HG02884 (cell line): ENCODE results near the gene SNX10.

ENCODE experiments used
- ATAC-seq: cut with Tn5 transposase; IDR thresholded peaks from one replicate; pipeline ENCODE4 v1.9.1; 2021; ENCODE audit warnings: mild to moderate bottlenecking, moderate library complexity; ENCODE audit not compliant: unreplicated experiment

SNX10 gene

DNA sequence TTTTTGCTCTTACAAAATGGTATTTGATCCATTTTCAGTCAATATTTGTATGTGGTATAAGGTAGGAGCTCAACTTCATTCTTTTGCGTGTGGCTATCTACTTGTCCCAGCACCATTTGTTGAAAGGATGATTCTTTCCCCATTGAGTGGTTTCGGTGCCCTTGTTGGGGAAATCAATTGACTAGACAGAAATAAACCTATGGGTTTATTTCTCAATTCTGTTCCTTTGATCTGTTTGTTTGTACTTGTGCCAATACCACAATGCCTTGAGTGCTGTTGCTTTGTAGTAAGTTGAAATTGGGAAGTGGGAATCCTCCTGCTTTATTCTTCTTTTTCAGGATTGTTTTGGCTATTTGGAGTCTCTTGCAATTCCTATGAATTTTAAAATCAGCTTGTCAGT lies 41.0 kb downstream of the SNX10 start:
- ATAC-seq: no peak

DNA sequence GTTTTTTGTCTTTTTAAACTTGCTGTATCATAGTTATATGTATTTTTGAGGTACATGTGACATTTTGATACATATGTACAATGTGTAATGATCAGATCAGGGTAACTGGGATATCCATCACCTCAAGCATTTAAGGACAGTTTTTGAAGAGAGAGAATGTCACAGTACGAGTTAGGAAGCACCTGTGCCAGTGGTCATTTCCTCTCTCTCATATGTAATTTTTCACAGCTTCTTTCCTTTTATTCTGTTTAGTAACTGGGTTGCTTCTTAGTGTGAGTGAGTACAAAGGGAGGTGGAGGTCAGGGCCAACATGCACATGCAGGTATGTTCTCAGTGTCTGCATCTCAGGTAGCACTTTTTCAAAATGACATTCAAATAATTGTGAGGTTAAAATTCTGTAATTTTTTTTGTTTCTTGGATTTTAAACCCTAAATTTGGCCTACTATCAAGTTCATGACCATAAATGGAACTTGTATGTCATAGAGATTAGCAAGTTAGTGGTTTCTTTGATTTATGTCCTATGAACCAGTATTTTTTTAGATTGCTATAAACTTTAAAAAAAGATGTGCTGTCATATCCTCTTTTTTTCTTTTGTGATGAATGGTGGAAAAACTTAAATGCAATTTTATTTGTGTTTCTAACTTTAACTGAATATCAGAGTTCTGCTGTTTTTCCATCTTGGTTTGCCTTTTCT lies 42.7 kb downstream of the SNX10 start:
- no peak for ATAC-seq

DNA sequence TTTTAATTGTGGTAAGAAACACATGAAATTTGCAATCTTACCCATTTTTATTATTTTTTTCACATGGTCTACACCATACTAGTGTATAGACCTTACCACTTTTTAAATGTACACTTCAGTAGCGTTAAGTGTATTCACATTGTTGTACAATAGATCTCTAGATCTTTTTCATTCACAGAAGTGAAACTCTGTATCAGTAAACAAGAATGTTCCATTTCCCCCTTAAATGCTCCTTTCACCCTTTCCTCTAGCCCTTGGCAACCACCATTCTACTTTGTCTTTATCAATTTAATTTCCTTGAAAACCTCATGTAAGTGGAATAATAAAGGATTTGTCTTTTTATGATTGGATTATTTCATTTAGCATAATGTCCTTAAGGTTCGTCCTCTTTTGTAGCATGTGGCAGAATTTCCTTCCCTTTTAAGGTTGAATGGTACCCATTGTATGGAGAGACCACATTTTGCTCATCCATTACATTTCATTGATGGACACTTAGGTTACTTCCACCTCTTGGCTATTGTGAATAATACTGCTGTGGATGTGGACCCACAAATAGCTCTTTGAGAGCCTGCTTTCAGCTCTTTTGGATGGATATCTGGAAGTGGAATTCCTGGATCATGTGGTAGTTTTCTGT lies 45.7 kb downstream of the SNX10 start:
- no peak for ATAC-seq

GRCh38 chr7:26340476-26341018 lies 48.9 kb downstream of the SNX10 start:
- ATAC-seq: no peak

DNA sequence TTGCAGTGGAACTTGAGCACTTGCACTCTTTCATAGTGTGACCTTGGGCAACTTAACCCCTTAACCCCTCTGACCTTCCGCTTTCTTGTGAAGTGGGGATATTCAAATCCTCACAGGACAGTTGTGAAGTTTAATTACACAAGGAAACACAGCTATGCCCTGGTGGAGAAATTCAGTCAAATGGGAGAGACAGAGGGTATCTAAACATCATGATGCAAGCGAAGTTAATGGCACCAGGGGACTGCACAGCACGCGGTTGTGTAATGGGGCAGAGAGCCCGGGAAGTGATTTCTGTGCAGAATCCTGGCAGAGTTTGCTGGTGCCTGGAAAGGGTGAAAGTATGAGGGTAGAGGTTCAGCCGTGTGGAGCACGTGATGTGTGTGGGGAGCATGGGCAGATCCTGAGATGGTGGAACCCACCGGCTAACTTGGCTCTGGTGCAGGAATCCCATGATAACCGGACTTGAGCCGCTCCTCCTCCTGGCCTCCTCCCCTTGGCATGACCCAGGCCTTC lies 51.7 kb downstream of the SNX10 start:
- no peak for ATAC-seq

- ATAC-seq: no peak
Observed at GRCh38 chr7:26343837-26344236, 52.2 kb downstream of the SNX10 start.

DNA sequence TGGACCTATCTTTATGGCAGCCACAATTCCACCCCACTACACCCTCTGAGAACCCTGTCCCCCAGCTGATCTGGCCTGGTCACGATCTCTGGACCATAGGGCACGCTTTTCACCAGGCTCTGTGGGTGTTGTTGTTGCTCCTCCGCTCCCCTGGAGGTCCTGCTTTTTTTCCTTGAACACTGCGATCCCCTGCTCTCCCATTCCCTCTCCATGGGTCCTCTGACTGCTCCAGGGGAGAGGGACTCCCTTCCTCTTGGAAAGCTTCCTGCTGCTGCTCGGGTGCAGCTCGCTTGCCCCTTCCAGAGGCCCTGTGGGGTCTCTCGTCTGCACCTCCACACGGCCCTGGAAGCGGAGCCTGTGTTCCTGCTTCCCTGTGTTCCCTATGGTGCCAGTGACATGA lies 53.5 kb downstream of the SNX10 start:
- ATAC-seq: no peak

GRCh38 chr7:26345837-26346236 lies 54.2 kb downstream of the SNX10 start:
- no peak for ATAC-seq

DNA sequence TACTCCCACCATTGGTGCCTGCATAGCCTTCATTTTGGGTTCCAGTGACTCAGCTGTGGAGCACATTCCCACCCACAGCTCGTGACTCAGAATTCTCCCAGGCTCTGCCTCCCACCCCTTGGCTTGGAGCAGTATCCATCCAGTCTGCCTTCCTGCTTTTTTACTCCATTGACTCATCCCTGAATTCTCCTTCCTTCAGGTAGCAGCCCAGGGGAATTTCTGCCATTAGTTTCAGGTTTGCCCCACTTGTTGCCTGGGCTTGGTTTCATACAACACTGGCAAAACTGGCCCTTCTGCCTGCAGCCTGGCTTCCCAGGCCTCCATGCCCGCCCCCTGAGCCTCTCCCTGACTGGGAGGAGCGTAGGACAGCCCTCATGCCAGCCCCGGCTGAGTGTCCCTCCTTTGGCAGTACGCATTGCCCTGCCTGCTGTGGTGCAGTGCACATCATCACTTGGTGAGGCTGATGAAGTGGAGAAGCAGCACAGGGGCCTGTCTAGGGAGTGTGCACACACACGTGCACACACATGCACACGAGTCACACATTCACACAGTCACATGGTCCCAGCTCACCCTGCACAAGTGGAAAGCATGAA lies 55.0 kb downstream of the SNX10 start:
- no peak for ATAC-seq

- no peak for ATAC-seq
Observed at GRCh38 chr7:26348234-26348851, 56.7 kb downstream of the SNX10 start.

GRCh38 chr7:26349005-26349915 lies 57.6 kb downstream of the SNX10 start:
- no peak for ATAC-seq

DNA sequence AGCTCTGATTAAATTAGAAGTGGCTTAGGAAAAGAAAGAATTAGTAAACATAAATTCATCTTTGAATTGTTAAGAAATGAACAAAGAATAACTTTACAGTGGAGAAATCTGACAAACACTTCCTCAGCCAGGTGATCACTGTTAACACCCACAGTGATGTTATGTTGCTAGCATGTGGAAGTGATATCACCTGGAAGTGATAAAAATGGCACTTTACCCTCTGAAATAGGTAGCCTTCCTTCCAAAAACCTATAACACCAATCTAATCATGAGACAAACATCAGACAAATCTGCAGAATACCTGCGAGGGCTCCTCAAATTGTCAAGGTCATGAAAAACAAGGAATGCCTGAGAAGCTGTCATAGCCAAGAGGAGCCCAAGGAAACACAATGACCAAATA lies 59.5 kb downstream of the SNX10 start:
- ATAC-seq: no peak

DNA sequence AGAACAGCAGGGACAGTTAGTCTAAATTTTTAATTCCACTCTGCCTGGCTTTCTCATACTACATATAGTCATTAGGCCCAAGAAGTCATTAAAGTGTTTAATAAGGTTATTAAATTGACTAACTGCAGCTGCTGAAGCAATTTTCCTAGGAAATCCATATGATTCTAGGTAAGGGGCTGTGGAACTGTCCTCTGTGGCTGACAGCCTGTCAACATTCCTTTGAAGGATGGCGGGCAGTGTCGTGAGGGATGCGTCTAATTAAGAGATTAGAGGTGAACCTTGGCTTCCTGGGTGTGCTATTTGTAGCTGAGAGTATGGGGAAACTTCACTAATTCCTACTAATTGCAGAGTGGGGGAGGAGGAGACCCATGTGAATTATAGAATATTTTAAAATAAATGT lies 64.6 kb downstream of the SNX10 start:
- ATAC-seq: no peak

GRCh38 chr7:26356929-26357798 lies 65.5 kb downstream of the SNX10 start:
- ATAC-seq: no peak

DNA sequence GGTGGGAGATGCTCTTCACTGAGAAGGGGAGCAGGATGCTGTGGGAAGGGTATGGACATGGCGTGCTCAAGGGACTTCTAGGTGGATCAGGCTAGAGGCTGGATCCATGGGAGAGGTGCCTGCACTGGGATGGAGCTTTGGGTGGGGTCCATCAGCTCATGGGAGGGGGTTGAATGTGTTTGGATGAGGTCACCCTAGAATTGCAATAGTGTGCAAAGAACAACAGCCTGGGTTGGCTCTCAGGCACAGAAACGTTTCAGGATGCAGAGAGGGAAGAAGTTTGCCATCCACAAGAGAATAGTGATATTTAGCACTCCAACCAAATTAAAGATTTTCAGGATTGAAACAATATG lies 66.1 kb downstream of the SNX10 start:
- no peak for ATAC-seq

- ATAC-seq: no peak
Observed at GRCh38 chr7:26360650-26361049, 69.0 kb downstream of the SNX10 start.

GRCh38 chr7:26361637-26362036 lies 70.0 kb downstream of the SNX10 start:
- ATAC-seq: no peak

DNA sequence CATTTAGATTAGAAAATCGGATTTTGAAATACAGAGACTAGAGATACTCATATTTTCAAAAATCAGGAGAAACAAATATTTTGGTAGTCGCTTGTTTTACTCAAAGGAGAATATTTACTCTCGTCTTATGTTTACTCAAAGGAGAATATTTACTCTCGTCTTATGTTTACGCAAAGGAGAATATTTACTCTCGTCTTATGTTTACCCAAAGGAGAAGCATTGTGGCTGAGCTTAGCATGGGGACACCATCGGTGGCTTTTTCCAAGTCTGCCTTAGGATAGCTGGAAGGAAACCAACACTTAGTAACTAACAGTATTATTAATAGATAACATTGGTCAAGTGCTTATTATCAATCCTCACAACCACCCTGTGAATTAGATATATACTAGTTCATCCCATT lies 71.8 kb downstream of the SNX10 start:
- ATAC-seq: no peak

DNA sequence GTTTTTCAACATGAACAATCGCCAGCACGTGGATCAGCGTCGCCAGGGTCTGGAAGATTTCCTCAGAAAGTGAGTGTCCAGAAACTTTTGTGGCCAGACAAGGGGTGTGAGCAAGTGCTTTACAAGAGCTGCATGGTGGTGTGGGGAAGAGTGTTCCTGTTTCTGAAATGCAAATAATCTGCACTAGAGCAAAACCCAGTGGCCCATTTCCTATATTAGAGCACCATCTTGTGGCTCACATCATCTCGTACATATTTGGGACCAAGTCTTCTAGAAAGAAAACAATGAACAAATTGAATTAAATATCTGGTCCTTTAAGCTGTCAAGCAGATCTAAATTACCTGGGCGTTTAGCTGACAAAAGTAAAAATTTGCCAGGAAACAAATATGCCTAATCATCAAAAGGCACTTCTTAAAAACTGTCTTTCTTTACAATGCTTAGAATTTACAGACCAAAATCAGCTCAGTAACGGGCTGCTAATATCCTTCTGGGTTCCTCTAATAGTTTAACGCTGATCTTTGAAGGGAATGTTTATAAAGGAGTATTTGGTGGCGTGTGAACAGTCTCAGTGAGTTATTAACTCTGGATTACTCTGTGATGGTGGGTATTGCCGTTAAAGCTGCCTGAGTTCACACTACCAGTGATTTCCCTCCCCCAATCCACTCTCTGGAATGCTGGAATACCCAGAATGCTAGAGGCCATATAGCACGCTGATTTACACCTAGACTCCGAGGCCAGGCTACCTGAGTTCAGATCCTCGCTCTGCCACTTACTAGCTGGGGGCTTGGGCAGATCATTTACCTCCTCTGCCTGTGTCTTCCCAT lies 73.6 kb downstream of the SNX10 start:
- ATAC-seq: peak; percentile 82
